ENCODE measurements around the gene UPB1.

DNA sequence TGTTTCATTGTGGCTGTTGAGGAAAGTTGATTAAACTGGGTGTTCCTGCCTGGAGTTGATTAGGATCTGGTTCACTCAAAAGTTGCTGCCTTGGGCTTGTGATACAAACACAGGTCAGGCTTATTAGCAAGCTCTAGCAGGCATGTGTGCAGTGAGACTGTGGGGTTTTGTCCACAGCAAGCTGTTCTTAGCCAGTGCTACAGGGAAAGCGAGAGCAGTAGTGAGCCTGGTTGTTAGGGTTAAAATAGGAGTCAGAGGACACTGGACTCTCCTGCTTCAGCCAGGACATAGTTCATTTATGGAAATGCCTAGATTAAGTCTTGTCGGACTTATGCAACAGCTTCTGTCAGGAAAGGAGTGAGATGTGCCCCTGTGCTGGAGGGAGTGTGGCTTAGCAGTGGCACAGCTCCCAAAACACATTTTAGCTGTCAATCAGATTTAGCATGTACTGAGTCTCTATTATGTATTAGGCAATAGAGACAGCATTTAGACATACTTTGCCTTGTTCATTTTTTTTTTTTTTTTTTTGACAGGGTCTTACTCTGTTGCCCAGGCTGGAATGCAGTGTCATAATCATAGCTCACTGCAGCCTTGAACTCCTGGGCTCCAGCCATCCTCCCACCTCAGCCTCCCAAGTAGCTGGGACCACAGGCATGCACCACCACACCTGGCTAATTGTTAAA lies 69.4 kb downstream of the UPB1 start:
- TF ChIP-seq, protein P1, sequence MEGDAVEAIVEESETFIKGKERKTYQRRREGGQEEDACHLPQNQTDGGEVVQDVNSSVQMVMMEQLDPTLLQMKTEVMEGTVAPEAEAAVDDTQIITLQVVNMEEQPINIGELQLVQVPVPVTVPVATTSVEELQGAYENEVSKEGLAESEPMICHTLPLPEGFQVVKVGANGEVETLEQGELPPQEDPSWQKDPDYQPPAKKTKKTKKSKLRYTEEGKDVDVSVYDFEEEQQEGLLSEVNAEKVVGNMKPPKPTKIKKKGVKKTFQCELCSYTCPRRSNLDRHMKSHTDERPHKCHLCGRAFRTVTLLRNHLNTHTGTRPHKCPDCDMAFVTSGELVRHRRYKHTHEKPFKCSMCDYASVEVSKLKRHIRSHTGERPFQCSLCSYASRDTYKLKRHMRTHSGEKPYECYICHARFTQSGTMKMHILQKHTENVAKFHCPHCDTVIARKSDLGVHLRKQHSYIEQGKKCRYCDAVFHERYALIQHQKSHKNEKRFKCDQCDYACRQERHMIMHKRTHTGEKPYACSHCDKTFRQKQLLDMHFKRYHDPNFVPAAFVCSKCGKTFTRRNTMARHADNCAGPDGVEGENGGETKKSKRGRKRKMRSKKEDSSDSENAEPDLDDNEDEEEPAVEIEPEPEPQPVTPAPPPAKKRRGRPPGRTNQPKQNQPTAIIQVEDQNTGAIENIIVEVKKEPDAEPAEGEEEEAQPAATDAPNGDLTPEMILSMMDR (IDR thresholded peaks at IDR 0.05; ENCODE audit: low read length), result no peak
- TF ChIP-seq EZH2 (optimal IDR thresholded peaks at IDR 0.05; ENCODE audit: low read depth, low read length) (no peak), EZH2phosphoT487 (IDR thresholded peaks at IDR 0.05; ENCODE audit: low read length) (no peak)
